Thoracic aorta endothelial cell (primary cell): ENCODE data around the gene DND1. TPM values are rescaled to one million over a fixed set of nuclear protein-coding genes. Genes with fewer than 3 reads are reported as not detected.

Experiments used
- small RNA-seq: library from RNA; depleted of rRNA; stranded (forward); fragments of <200 nt; gene quantifications from one replicate; pipeline ENCODE3, GENCODE V24; 2012
- total RNA-seq: library from RNA; depleted of rRNA; stranded (reverse); fragments of >200 nt; gene quantifications from 2 replicates; pipeline ENCODE4 v1.2.3, GENCODE V29; 2012

The DND1 gene
- total RNA-seq: 0.43 and 0.53 TPM in 2 replicates

GRCh38 chr5:140673187-140673976 lies at the start of gene DND1:
DND1 (minus strand) TSS chr5:140673576; CDS start chr5:140673542, 34 bp downstream.

GRCh38 chr5:140700177-140701144 lies 27.1 kb upstream of the DND1 start, which contains the start of gene ZMAT2:
ZMAT2 (plus strand) TSS chr5:140700447; CDS start chr5:140700461, 14 bp downstream.

GRCh38 chr5:140690941-140691924 lies 17.9 kb upstream of the DND1 start, which contains the start of the genes HARS1 and HARS2:
HARS1 (minus strand) TSS chr5:140691370; CDS start chr5:140691304, 66 bp downstream.
HARS2 (plus strand) TSS chr5:140691455; CDS start chr5:140691649, 194 bp downstream.

GRCh38 chr5:140664359-140665119 lies 8.8 kb downstream of the DND1 start, which contains the start of gene WDR55:
WDR55 (plus strand) TSS chr5:140664904; CDS start chr5:140664913, 9 bp downstream.

GRCh38 chr5:140639148-140639981 lies 34.0 kb downstream of the DND1 start, which contains the start of gene TMCO6:
TMCO6 (plus strand) TSS chr5:140639451; CDS start chr5:140639528, 77 bp downstream.

GRCh38 chr5:140633021-140633471 lies 40.3 kb downstream of the DND1 start, which contains the start of gene CD14:
CD14 (minus strand) TSS chr5:140633175; CDS start chr5:140633071, 104 bp downstream.

Small RNA genes lying within 50 kb of the gene (small RNA-seq; reads per million reads assigned to genes)
- gene VTRNA1-1: 38.9 reads per million, percentile 97 among the genes with 10 or more reads in this experiment
- gene VTRNA1-2: 139 reads per million, percentile 99 among the genes with 10 or more reads in this experiment

Other genes with a start within 250 kb of the DND1 start
- 0.53 and 1.7 TPM in 2 replicates for gene EIF4EBP3, start 125.9 kb downstream of the DND1 start, total RNA-seq
- 20.5 and 25.5 TPM in 2 replicates for gene SRA1, start 116.1 kb downstream of the DND1 start, total RNA-seq
- gene APBB3, start 109.0 kb downstream of the DND1 start, total RNA-seq: 5.6 and 6.1 TPM in 2 replicates
- 28.6 and 34.2 TPM in 2 replicates for gene SLC35A4, start 108.7 kb downstream of the DND1 start, total RNA-seq
- 0.14 and 0.40 TPM in 2 replicates for gene CD14, start 40.4 kb downstream of the DND1 start, total RNA-seq
- gene TMCO6, start 34.1 kb downstream of the DND1 start, total RNA-seq: 21.3 and 49.0 TPM in 2 replicates
- 30.3 and 31.0 TPM in 2 replicates for gene NDUFA2, start 25.9 kb downstream of the DND1 start, total RNA-seq
- gene IK, start 25.7 kb downstream of the DND1 start, total RNA-seq: 105 and 117 TPM in 2 replicates
- 25.3 and 26.6 TPM in 2 replicates for gene WDR55, start 8.7 kb downstream of the DND1 start, total RNA-seq
- gene HARS1, start 17.8 kb upstream of the DND1 start, total RNA-seq: 72.0 and 73.0 TPM in 2 replicates
- 33.2 and 34.8 TPM in 2 replicates for gene HARS2, start 17.9 kb upstream of the DND1 start, total RNA-seq
- 33.0 and 40.3 TPM in 2 replicates for gene ZMAT2, start 26.9 kb upstream of the DND1 start, total RNA-seq
- not detected in 2 replicates for gene PCDHA1, start 112.6 kb upstream of the DND1 start, total RNA-seq
- gene PCDHA2, start 121.3 kb upstream of the DND1 start, total RNA-seq: under 0.01 TPM in 1 of 2 replicates, not detected in the other
- 0.13 and 0.14 TPM in 2 replicates for gene PCDHA3, start 127.5 kb upstream of the DND1 start, total RNA-seq
- 0.22 and 0.27 TPM in 2 replicates for gene PCDHA4, start 133.5 kb upstream of the DND1 start, total RNA-seq
- under 0.01 and 0.07 TPM in 2 replicates for gene PCDHA5, start 148.0 kb upstream of the DND1 start, total RNA-seq
- gene PCDHA6, start 154.4 kb upstream of the DND1 start, total RNA-seq: 0.13 and 0.22 TPM in 2 replicates
- 0.07 and 0.40 TPM in 2 replicates for gene PCDHA7, start 160.7 kb upstream of the DND1 start, total RNA-seq
- under 0.01 TPM in 2 replicates for gene PCDHA8, start 167.6 kb upstream of the DND1 start, total RNA-seq
- gene PCDHA9, start 174.8 kb upstream of the DND1 start, total RNA-seq: under 0.01 and 0.07 TPM in 2 replicates
- gene PCDHA10, start 182.3 kb upstream of the DND1 start, total RNA-seq: 0.07 and 0.27 TPM in 2 replicates
- under 0.01 TPM in 1 of 2 replicates, not detected in the other for gene PCDHA11, start 195.4 kb upstream of the DND1 start, total RNA-seq
- gene PCDHA12, start 201.7 kb upstream of the DND1 start, total RNA-seq: under 0.01 TPM in 1 of 2 replicates, not detected in the other
- gene PCDHA13, start 208.5 kb upstream of the DND1 start, total RNA-seq: not detected in 2 replicates